CD4-positive, alpha-beta T cell treated with Interleukin-15 for 4 hours (primary cell): Measurements from ENCODE around the gene HIRA.
"Not testable (repeated sequence)": the region's sequence is repeated elsewhere in the genome, so short reads cannot be mapped to it uniquely, and the experiment has no call there.

Source experiments
- DNase-seq: peaks from one replicate; pipeline ENCODE4 v3.0.0-alpha.2; 2020; ENCODE audit warnings: low spot score

The HIRA gene

GRCh38 chr22:19463491-19464469 lies 32.2 kb upstream of the HIRA start:
- DNase-seq = no peak

- no peak for DNase-seq
Measured at GRCh38 chr22:19463008-19463407, 31.5 kb upstream of the HIRA start.

GRCh38 chr22:19461506-19461905 lies 30.0 kb upstream of the HIRA start:
- no peak for DNase-seq

- DNase-seq = no peak
Measured at GRCh38 chr22:19460036-19460435, 28.5 kb upstream of the HIRA start.

- no peak for DNase-seq
Measured at GRCh38 chr22:19457828-19458428, 26.4 kb upstream of the HIRA start.

GRCh38 chr22:19456541-19456940 lies 25.0 kb upstream of the HIRA start:
- DNase-seq = no peak

- DNase-seq = no peak
Measured at GRCh38 chr22:19455585-19456370, 24.2 kb upstream of the HIRA start.

GRCh38 chr22:19455033-19455432 lies 23.5 kb upstream of the HIRA start:
- no peak for DNase-seq

GRCh38 chr22:19454156-19454555 lies 22.6 kb upstream of the HIRA start:
- no peak for DNase-seq

- DNase-seq = no peak
Measured at GRCh38 chr22:19453718-19454117, 22.2 kb upstream of the HIRA start.

- DNase-seq = no peak
Measured at GRCh38 chr22:19451570-19451969, 20.0 kb upstream of the HIRA start.

- DNase-seq = no peak
Measured at GRCh38 chr22:19450363-19451175, 19.0 kb upstream of the HIRA start.

- DNase-seq = no peak
Measured at GRCh38 chr22:19449422-19449767, 17.9 kb upstream of the HIRA start.

GRCh38 chr22:19448739-19449421 lies 17.3 kb upstream of the HIRA start:
- no peak for DNase-seq

GRCh38 chr22:19448076-19448607 lies 16.6 kb upstream of the HIRA start:
- DNase-seq = no peak

- DNase-seq = peak; percentile 94
Measured at GRCh38 chr22:19447330-19448075, 16.0 kb upstream of the HIRA start, which contains the start of gene C22orf39. Gene C22orf39 (minus strand): TSS chr22:19447711. CDS start chr22:19447688, 23 bp downstream.

- no peak for DNase-seq
Measured at GRCh38 chr22:19446603-19447329, 15.2 kb upstream of the HIRA start.

GRCh38 chr22:19445279-19445982 lies 13.9 kb upstream of the HIRA start:
- not testable (repeated sequence) for DNase-seq
